SK-N-SH (cell line): ENCODE data around the gene DCDC2B. TPM values are rescaled to one million over a fixed set of nuclear protein-coding genes. Genes with fewer than 3 reads are reported as not detected.

Experiments used
- CTCF ChIA-PET: fragments of 300-600, 350-600 bp; formaldehyde crosslinking; extraction: SDS; loops from one replicate; lab custom pipeline; 2021; lab: Yijun Ruan, JAX
- POLR2A ChIA-PET: fragments of 350-600 bp; sonication (Branson Sonifier 250); formaldehyde crosslinking; extraction: SDS; loops from one replicate; lab custom pipeline; 2020; ENCODE audit warnings: antibody characterized with exemption, inconsistent platforms; lab: Yijun Ruan, JAX
- DNase-seq: peaks from one replicate; pipeline ENCODE4 v3.0.0; 2012
- H2AFZ ChIP-seq: fragments of 200-600 bp; sonication (generic); 2 replicates; pipeline ENCODE4 v1.8.1; 2016; ENCODE audit warnings: antibody characterized with exemption, mild to moderate bottlenecking, low read depth
- H3F3A ChIP-seq: fragments of 200-600 bp; sonication (generic); replicated peaks from 2 replicates; pipeline ENCODE3; 2016; ENCODE audit warnings: antibody characterized with exemption, mild to moderate bottlenecking; ENCODE audit not compliant: insufficient read depth
- H3K27ac ChIP-seq, 2 experiments: fragments of 200-500 bp in 1 of 2; fragments of 200-600 bp in 1 of 2; sonication (Bioruptor generic) in 1 of 2; sonication (generic), shearing (Covaris generic) in 1 of 2; 2 replicates each; pipeline versions ENCODE4 v1.5.1 to v1.6.1; 2014 to 2016; ENCODE audit warnings: low read depth in 2 of 2, inconsistent platforms in 1 of 2, low read length in 1 of 2, mild to moderate bottlenecking in 1 of 2, mixed read lengths in 1 of 2
- H3K27me3 ChIP-seq: fragments of 200-600 bp; sonication (generic), shearing (Covaris generic); 2 replicates; pipeline ENCODE4 v1.6.1; 2016; ENCODE audit warnings: mixed run types; ENCODE audit not compliant: insufficient read depth
- H3K36me3 ChIP-seq, 2 experiments: fragments of 200-500 bp in 1 of 2; fragments of 200-600 bp in 1 of 2; sonication (Bioruptor generic) in 1 of 2; sonication (generic) in 1 of 2; replicated peaks in 1 of 2; 2 replicates each; pipeline versions ENCODE3 to v1.5.1; 2014 to 2016; ENCODE audit warnings: low read length in 1 of 2, mild to moderate bottlenecking in 1 of 2; ENCODE audit not compliant: insufficient read depth in 2 of 2, control insufficient read depth in 1 of 2
- H3K4me1 ChIP-seq, 2 experiments: fragments of 200-500 bp in 1 of 2; fragments of 200-600 bp in 1 of 2; sonication (Bioruptor generic) in 1 of 2; sonication (generic), shearing (Covaris generic) in 1 of 2; 2 replicates each; pipeline versions ENCODE4 v1.5.1 to v1.6.1; 2014 to 2016; ENCODE audit warnings: low read depth in 1 of 2, low read length in 1 of 2, mixed run types in 1 of 2; ENCODE audit not compliant: insufficient read depth in 2 of 2, control insufficient read depth in 1 of 2
- H3K4me2 ChIP-seq: fragments of 200-600 bp; sonication (generic), shearing (Covaris generic); 2 replicates; pipeline ENCODE4 v1.6.1; 2017; ENCODE audit warnings: mixed run types
- H3K4me3 ChIP-seq, 2 experiments: fragments of 200-500 bp in 1 of 2; fragments of 200-600 bp in 1 of 2; sonication (Bioruptor generic) in 1 of 2; sonication (generic), shearing (Covaris generic) in 1 of 2; 2 replicates each; pipeline versions ENCODE4 v1.5.1 to v1.8.1; 2014 to 2016; ENCODE audit warnings: low read depth in 2 of 2, inconsistent platforms in 1 of 2, low read length in 1 of 2, mild to moderate bottlenecking in 1 of 2, mixed read lengths in 1 of 2, moderate library complexity in 1 of 2
- H3K79me2 ChIP-seq: fragments of 200-600 bp; sonication (generic); 2 replicates; pipeline ENCODE4 v1.8.1; 2017; ENCODE audit warnings: mild to moderate bottlenecking; ENCODE audit not compliant: insufficient read depth
- H3K9ac ChIP-seq: fragments of 200-600 bp; sonication (generic); 2 replicates; pipeline ENCODE4 v1.6.1; 2017; ENCODE audit warnings: mixed run types
- H3K9me2 ChIP-seq: fragments of 200-600 bp; sonication (generic); 2 replicates; pipeline ENCODE4 v1.6.1; 2017; ENCODE audit warnings: mixed run types
- H3K9me3 ChIP-seq: fragments of 200-600 bp; sonication (generic); 2 replicates; pipeline ENCODE4 v1.6.1; 2017; ENCODE audit warnings: mixed run types, mild to moderate bottlenecking, moderate library complexity
- H4K20me1 ChIP-seq: fragments of 200-600 bp; sonication (generic); 2 replicates; pipeline ENCODE4 v1.6.1; 2017; ENCODE audit warnings: mild to moderate bottlenecking, mixed run types; ENCODE audit not compliant: insufficient read depth
- CHD2 ChIP-seq: fragments of 150-350 bp; IDR thresholded peaks from 2 replicates; pipeline ENCODE4 v1.6.1; 2018; ENCODE audit warnings: low read length; ENCODE audit not compliant: partially characterized antibody
- CTCF ChIP-seq: fragments of 200-600 bp; sonication (generic); IDR thresholded peaks from 2 replicates; pipeline ENCODE4 v1.6.1; 2017; ENCODE audit warnings: antibody characterized with exemption, mild to moderate bottlenecking, moderate library complexity
- EZH2phosphoT487 ChIP-seq: fragments of 200-600 bp; sonication (generic); IDR thresholded peaks from 2 replicates; pipeline ENCODE4 v1.6.1; 2017; ENCODE audit warnings: low read depth, mixed run types, mild to moderate bottlenecking, antibody characterized with exemption, moderate library complexity, borderline replicate concordance
- FOSL2 ChIP-seq: IDR thresholded peaks from 2 replicates; pipeline ENCODE4 v1.4.0; 2012; ENCODE audit warnings: low read depth, mild to moderate bottlenecking, moderate library complexity, borderline replicate concordance
- FOXJ3 ChIP-seq: sonication (generic); formaldehyde crosslinking; IDR thresholded peaks from 2 replicates; pipeline ENCODE4 v1.5.1; 2020; ENCODE audit warnings: mild to moderate bottlenecking, missing genetic modification reagents
- GABPA ChIP-seq: IDR thresholded peaks from 2 replicates; pipeline ENCODE4 v1.4.0; 2012; ENCODE audit warnings: low read depth, mild to moderate bottlenecking
- GATA2 ChIP-seq: sonication (generic); formaldehyde crosslinking; IDR thresholded peaks from 2 replicates; pipeline ENCODE4 v1.5.0; 2020; ENCODE audit warnings: mild to moderate bottlenecking, missing genetic modification reagents
- JUND ChIP-seq: IDR thresholded peaks from 2 replicates; pipeline ENCODE4 v1.4.0; 2012
- MAX ChIP-seq: IDR thresholded peaks from 2 replicates; pipeline ENCODE4 v1.4.0; 2012; ENCODE audit warnings: low read depth
- MEF2A ChIP-seq: IDR thresholded peaks from 2 replicates; pipeline ENCODE4 v1.4.0; 2012; ENCODE audit warnings: low read depth, borderline replicate concordance
- MXI1 ChIP-seq: IDR thresholded peaks from 2 replicates; pipeline ENCODE4 v1.6.1; 2012; ENCODE audit warnings: mild to moderate bottlenecking, low read depth, low read length, improper control_type of control experiment
- NFIC ChIP-seq: IDR thresholded peaks from 2 replicates; pipeline ENCODE4 v1.4.0; 2012; ENCODE audit warnings: borderline replicate concordance
- POLR2AphosphoS5 ChIP-seq: IDR thresholded peaks from 2 replicates; pipeline ENCODE4 v1.6.1; 2012; ENCODE audit warnings: low read depth, low read length
- RAD21 ChIP-seq: IDR thresholded peaks from 2 replicates; pipeline ENCODE4 v1.6.1; 2012; ENCODE audit warnings: mild to moderate bottlenecking, low read length
- RFX5 ChIP-seq: IDR thresholded peaks from 2 replicates; pipeline ENCODE4 v1.6.1; 2012; ENCODE audit warnings: mild to moderate bottlenecking, improper control_type of control experiment, low read length
- RXRA ChIP-seq: IDR thresholded peaks from 2 replicates; pipeline ENCODE4 v1.4.0; 2012; ENCODE audit warnings: low read depth, mild to moderate bottlenecking, borderline replicate concordance
- SMC3 ChIP-seq: IDR thresholded peaks from 2 replicates; pipeline ENCODE4 v1.6.1; 2012; ENCODE audit warnings: low read depth, low read length, improper control_type of control experiment
- TAF1 ChIP-seq: IDR thresholded peaks from 2 replicates; pipeline ENCODE4 v1.6.1; 2012; ENCODE audit warnings: low read depth, mild to moderate bottlenecking, low read length, moderate library complexity, borderline replicate concordance
- USF2 ChIP-seq: fragments of 150-350 bp; IDR thresholded peaks from 2 replicates; pipeline ENCODE4 v1.6.1; 2017; ENCODE audit warnings: antibody characterized with exemption, low read length, low read depth, borderline replicate concordance
- ZBTB33 ChIP-seq: IDR thresholded peaks from 2 replicates; pipeline ENCODE4 v1.4.0; 2012; ENCODE audit warnings: low read depth, borderline replicate concordance
- WGBS: methylation state at CpG from one replicate; pipeline ENCODE4 v1.1.6; 2017; ENCODE audit warnings: low lambda C conversion rate; 5-methylcytosine and 5-hydroxymethylcytosine counted together
- polyA plus RNA-seq, 3 experiments: library from polyadenylated mRNA; depleted of rRNA; stranded (reverse); fragments of >200 nt; gene quantifications; 2 replicates each; pipeline ENCODE4 v1.2.3, GENCODE V29; 2012

Gene DCDC2B
- polyA plus RNA-seq, 1 of the 3 experiments (the other 2 are of a cell fraction): not detected

- Histone ChIP-seq H3K9me3 (no peaks in the 10 kb centered on the region), H2AFZ (no peak overlapping the region; the same call in 1 of the 2 replicates), H3K27ac (no peak overlapping the region), H3K9me2 (no peaks in the 10 kb centered on the region), H3K36me3 (no peaks in the 10 kb centered on the region), H3K79me2 (no peaks in the 10 kb centered on the region), H3F3A (peaks cover 3% of the 10 kb centered on the region), H3K4me3 (peak overlapping the region in 1 of 2 experiments; percentile 47; a peak in 1 of 4 replicates), H3K9ac (no peak overlapping the region), H3K4me1 (peaks cover 2 to 10% of the 10 kb centered on the region in 2 experiments; a peak in 3 of 4 replicates), H3K4me2 (no peak overlapping the region), H3K27me3 (no peaks in the 10 kb centered on the region), H4K20me1 (no peaks in the 10 kb centered on the region)
- POLR2A ChIA-PET: interaction anchor here (0.6 kb wide), 2 partner anchors 22 to 80 kb away, joined by 3 to 5 read pairs; no protein-coding TSS in a partner anchor
- DNase-seq: peak; percentile 91
- WGBS: 34% methylated on average over 12 of the region's 31 CpGs
- CTCF ChIA-PET: interaction anchor here (0.6 to 5.4 kb wide), 30 partner anchors 10 to 126 kb away, joined by 3 to 45 read pairs (median 4); partner anchors contain the start of genes CCDC28B and IQCC
- TF ChIP-seq RAD21: peak; percentile 67
- peak; percentile 55 for TF ChIP-seq SMC3
- TF ChIP-seq FOXJ3 (CRISPR knock-in tag): no peak
- peak; percentile 74 for TF ChIP-seq CTCF
- TF ChIP-seq CHD2: peak; percentile 21
These were observed 39.3 kb downstream of the DCDC2B start for GRCh38 chr1:32247983-32248889.

GRCh38 chr1:32249831-32250525 lies 41.1 kb downstream of the DCDC2B start:
- ChIA-PET CTCF (interaction anchor here (0.6 to 5.4 kb wide), 2 partner anchors 22 to 34 kb away, joined by 4 to 45 read pairs; no protein-coding TSS in a partner anchor), POLR2A (no interaction called here)
- Histone ChIP-seq H2AFZ (no peak overlapping the region), H3K27me3 (no peaks in the 10 kb centered on the region), H3K36me3 (no peaks in the 10 kb centered on the region), H3K27ac (no peak overlapping the region), H3K79me2 (no peaks in the 10 kb centered on the region), H3K4me3 (no peak overlapping the region), H3K9me3 (no peaks in the 10 kb centered on the region), H3K4me2 (no peak overlapping the region), H4K20me1 (no peaks in the 10 kb centered on the region), H3K9ac (no peak overlapping the region), H3F3A (peaks cover 3% of the 10 kb centered on the region), H3K4me1 (peaks cover 2 to 10% of the 10 kb centered on the region in 2 experiments; a peak in 3 of 4 replicates), H3K9me2 (no peaks in the 10 kb centered on the region)
- WGBS: 89% methylated on average over 9 of the region's 9 CpGs
- DNase-seq: no peak
- TF ChIP-seq NFIC: no peak
- TF ChIP-seq CHD2: no peak
- TF ChIP-seq ZBTB33: no peak
- no peak for TF ChIP-seq FOXJ3 (CRISPR knock-in tag)
- TF ChIP-seq MAX: no peak
- TF ChIP-seq GATA2 (CRISPR knock-in tag): no peak
- no peak for TF ChIP-seq MEF2A
- TF ChIP-seq JUND: no peak
- no peak for TF ChIP-seq RFX5
- no peak for TF ChIP-seq RXRA
- no peak for TF ChIP-seq EZH2phosphoT487
- TF ChIP-seq TAF1: no peak
- TF ChIP-seq FOSL2: no peak
- no peak for TF ChIP-seq POLR2AphosphoS5
- no peak for TF ChIP-seq USF2
- TF ChIP-seq GABPA: no peak
- no peak for TF ChIP-seq MXI1
